SK-N-SH (cell line): Measurements from ENCODE around the gene TELO2. TPM values are rescaled to one million over a fixed set of nuclear protein-coding genes. Genes with fewer than 3 reads are reported as not detected.

Experiments
- CTCF ChIA-PET: fragments of 300-600, 350-600 bp; formaldehyde crosslinking; extraction: SDS; loops from one replicate; lab custom pipeline; 2021; lab: Yijun Ruan, JAX
- POLR2A ChIA-PET: fragments of 350-600 bp; sonication (Branson Sonifier 250); formaldehyde crosslinking; extraction: SDS; loops from one replicate; lab custom pipeline; 2020; ENCODE audit warnings: antibody characterized with exemption, inconsistent platforms; lab: Yijun Ruan, JAX
- DNase-seq: peaks from one replicate; pipeline ENCODE4 v3.0.0; 2012
- H2AFZ ChIP-seq: fragments of 200-600 bp; sonication (generic); 2 replicates; pipeline ENCODE4 v1.8.1; 2016; ENCODE audit warnings: antibody characterized with exemption, mild to moderate bottlenecking, low read depth
- H3F3A ChIP-seq: fragments of 200-600 bp; sonication (generic); replicated peaks from 2 replicates; pipeline ENCODE3; 2016; ENCODE audit warnings: antibody characterized with exemption, mild to moderate bottlenecking; ENCODE audit not compliant: insufficient read depth
- H3K27ac ChIP-seq, 2 experiments: fragments of 200-500 bp in 1 of 2; fragments of 200-600 bp in 1 of 2; sonication (Bioruptor generic) in 1 of 2; sonication (generic), shearing (Covaris generic) in 1 of 2; 2 replicates each; pipeline versions ENCODE4 v1.5.1 to v1.6.1; 2014 to 2016; ENCODE audit warnings: low read depth in 2 of 2, inconsistent platforms in 1 of 2, low read length in 1 of 2, mild to moderate bottlenecking in 1 of 2, mixed read lengths in 1 of 2
- H3K27me3 ChIP-seq: fragments of 200-600 bp; sonication (generic), shearing (Covaris generic); 2 replicates; pipeline ENCODE4 v1.6.1; 2016; ENCODE audit warnings: mixed run types; ENCODE audit not compliant: insufficient read depth
- H3K36me3 ChIP-seq, 2 experiments: fragments of 200-500 bp in 1 of 2; fragments of 200-600 bp in 1 of 2; sonication (Bioruptor generic) in 1 of 2; sonication (generic) in 1 of 2; replicated peaks in 1 of 2; 2 replicates each; pipeline versions ENCODE3 to v1.5.1; 2014 to 2016; ENCODE audit warnings: low read length in 1 of 2, mild to moderate bottlenecking in 1 of 2; ENCODE audit not compliant: insufficient read depth in 2 of 2, control insufficient read depth in 1 of 2
- H3K4me1 ChIP-seq, 2 experiments: fragments of 200-500 bp in 1 of 2; fragments of 200-600 bp in 1 of 2; sonication (Bioruptor generic) in 1 of 2; sonication (generic), shearing (Covaris generic) in 1 of 2; 2 replicates each; pipeline versions ENCODE4 v1.5.1 to v1.6.1; 2014 to 2016; ENCODE audit warnings: low read depth in 1 of 2, low read length in 1 of 2, mixed run types in 1 of 2; ENCODE audit not compliant: insufficient read depth in 2 of 2, control insufficient read depth in 1 of 2
- H3K4me2 ChIP-seq: fragments of 200-600 bp; sonication (generic), shearing (Covaris generic); 2 replicates; pipeline ENCODE4 v1.6.1; 2017; ENCODE audit warnings: mixed run types
- H3K4me3 ChIP-seq, 2 experiments: fragments of 200-500 bp in 1 of 2; fragments of 200-600 bp in 1 of 2; sonication (Bioruptor generic) in 1 of 2; sonication (generic), shearing (Covaris generic) in 1 of 2; 2 replicates each; pipeline versions ENCODE4 v1.5.1 to v1.8.1; 2014 to 2016; ENCODE audit warnings: low read depth in 2 of 2, inconsistent platforms in 1 of 2, low read length in 1 of 2, mild to moderate bottlenecking in 1 of 2, mixed read lengths in 1 of 2, moderate library complexity in 1 of 2
- H3K79me2 ChIP-seq: fragments of 200-600 bp; sonication (generic); 2 replicates; pipeline ENCODE4 v1.8.1; 2017; ENCODE audit warnings: mild to moderate bottlenecking; ENCODE audit not compliant: insufficient read depth
- H3K9ac ChIP-seq: fragments of 200-600 bp; sonication (generic); 2 replicates; pipeline ENCODE4 v1.6.1; 2017; ENCODE audit warnings: mixed run types
- H3K9me2 ChIP-seq: fragments of 200-600 bp; sonication (generic); 2 replicates; pipeline ENCODE4 v1.6.1; 2017; ENCODE audit warnings: mixed run types
- H3K9me3 ChIP-seq: fragments of 200-600 bp; sonication (generic); 2 replicates; pipeline ENCODE4 v1.6.1; 2017; ENCODE audit warnings: mixed run types, mild to moderate bottlenecking, moderate library complexity
- H4K20me1 ChIP-seq: fragments of 200-600 bp; sonication (generic); 2 replicates; pipeline ENCODE4 v1.6.1; 2017; ENCODE audit warnings: mild to moderate bottlenecking, mixed run types; ENCODE audit not compliant: insufficient read depth
- CTCF ChIP-seq: fragments of 200-600 bp; sonication (generic); IDR thresholded peaks from 2 replicates; pipeline ENCODE4 v1.6.1; 2017; ENCODE audit warnings: antibody characterized with exemption, mild to moderate bottlenecking, moderate library complexity
- ELF1 ChIP-seq: IDR thresholded peaks from 2 replicates; pipeline ENCODE4 v1.4.0; 2012
- EZH2phosphoT487 ChIP-seq: fragments of 200-600 bp; sonication (generic); IDR thresholded peaks from 2 replicates; pipeline ENCODE4 v1.6.1; 2017; ENCODE audit warnings: low read depth, mixed run types, mild to moderate bottlenecking, antibody characterized with exemption, moderate library complexity, borderline replicate concordance
- FOSL2 ChIP-seq: IDR thresholded peaks from 2 replicates; pipeline ENCODE4 v1.4.0; 2012; ENCODE audit warnings: low read depth, mild to moderate bottlenecking, moderate library complexity, borderline replicate concordance
- GABPA ChIP-seq: IDR thresholded peaks from 2 replicates; pipeline ENCODE4 v1.4.0; 2012; ENCODE audit warnings: low read depth, mild to moderate bottlenecking
- MEF2A ChIP-seq: IDR thresholded peaks from 2 replicates; pipeline ENCODE4 v1.4.0; 2012; ENCODE audit warnings: low read depth, borderline replicate concordance
- NFIC ChIP-seq: IDR thresholded peaks from 2 replicates; pipeline ENCODE4 v1.4.0; 2012; ENCODE audit warnings: borderline replicate concordance
- NRF1 ChIP-seq: IDR thresholded peaks from 2 replicates; pipeline ENCODE4 v1.6.1; 2012; ENCODE audit warnings: low read depth, mild to moderate bottlenecking, low read length
- PBX3 ChIP-seq: IDR thresholded peaks from 2 replicates; pipeline ENCODE4; 2012
- POLR2AphosphoS5 ChIP-seq: IDR thresholded peaks from 2 replicates; pipeline ENCODE4 v1.6.1; 2012; ENCODE audit warnings: low read depth, low read length
- RAD21 ChIP-seq: IDR thresholded peaks from 2 replicates; pipeline ENCODE4 v1.6.1; 2012; ENCODE audit warnings: mild to moderate bottlenecking, low read length
- RCOR1 ChIP-seq: fragments of 150-350 bp; IDR thresholded peaks from 2 replicates; pipeline ENCODE4 v1.6.1; 2017; ENCODE audit warnings: antibody characterized with exemption, low read length
- TAF1 ChIP-seq: IDR thresholded peaks from 2 replicates; pipeline ENCODE4 v1.6.1; 2012; ENCODE audit warnings: low read depth, mild to moderate bottlenecking, low read length, moderate library complexity, borderline replicate concordance
- TEAD4 ChIP-seq: IDR thresholded peaks from 2 replicates; pipeline ENCODE4 v1.4.0; 2012; ENCODE audit warnings: mild to moderate bottlenecking, borderline replicate concordance; ENCODE audit not compliant: insufficient read depth
- USF2 ChIP-seq: fragments of 150-350 bp; IDR thresholded peaks from 2 replicates; pipeline ENCODE4 v1.6.1; 2017; ENCODE audit warnings: antibody characterized with exemption, low read length, low read depth, borderline replicate concordance
- YY1 ChIP-seq: IDR thresholded peaks from 2 replicates; pipeline ENCODE4 v1.4.0; 2012; ENCODE audit warnings: low read depth, mild to moderate bottlenecking
- WGBS: methylation state at CpG from one replicate; pipeline ENCODE4 v1.1.6; 2017; ENCODE audit warnings: low lambda C conversion rate; 5-methylcytosine and 5-hydroxymethylcytosine counted together
- polyA plus RNA-seq, 3 experiments: library from polyadenylated mRNA; depleted of rRNA; stranded (reverse); fragments of >200 nt; gene quantifications; 2 replicates each; pipeline ENCODE4 v1.2.3, GENCODE V29; 2012
- TF ChIP-seq, protein P1 (sequence below): IDR thresholded peaks from 2 replicates; pipeline ENCODE4 v1.6.1; 2012; ENCODE audit warnings: mild to moderate bottlenecking, low read depth, low read length, moderate library complexity
- TF ChIP-seq, protein P2 (sequence below): IDR thresholded peaks from 2 replicates; pipeline ENCODE4 v1.4.0; 2012; ENCODE audit warnings: low read depth, borderline replicate concordance
- TF ChIP-seq, protein P3 (sequence below): fragments of 150-350 bp; IDR thresholded peaks from 2 replicates; pipeline ENCODE4 v1.6.1; 2016; ENCODE audit warnings: mild to moderate bottlenecking, low read depth, low read length

The TELO2 gene
- polyA plus RNA-seq, 1 of the 3 experiments (the other 2 are of a cell fraction), result 24.2 TPM

DNA sequence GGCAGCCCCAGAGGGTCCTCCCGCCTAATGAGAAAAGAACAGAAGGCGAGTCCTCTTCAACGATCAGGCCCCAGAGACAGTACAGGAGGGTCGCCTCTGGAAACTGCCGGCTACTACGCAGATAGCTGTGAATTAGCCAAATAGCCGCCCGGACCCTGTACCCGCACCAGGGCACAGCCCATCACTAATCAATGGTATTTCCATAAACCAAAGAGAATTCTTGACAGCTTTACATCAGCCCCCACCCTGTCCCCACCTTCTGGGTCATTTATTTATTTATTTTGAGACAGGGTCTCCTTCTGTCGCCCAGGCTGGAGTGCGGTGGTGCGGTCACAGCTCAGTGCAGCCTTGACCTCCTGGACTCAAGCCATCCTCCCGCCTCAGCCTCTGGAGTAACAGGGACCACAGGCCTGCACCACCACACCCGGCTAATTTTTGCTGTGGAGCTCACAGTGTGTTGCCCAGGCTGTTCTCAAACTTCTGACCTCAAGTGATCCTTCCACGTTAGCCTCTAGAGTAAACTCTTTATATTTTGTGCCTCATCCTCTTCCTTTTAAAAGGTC lies 17.5 kb upstream of the TELO2 start (continued):
- TF ChIP-seq, protein P1, sequence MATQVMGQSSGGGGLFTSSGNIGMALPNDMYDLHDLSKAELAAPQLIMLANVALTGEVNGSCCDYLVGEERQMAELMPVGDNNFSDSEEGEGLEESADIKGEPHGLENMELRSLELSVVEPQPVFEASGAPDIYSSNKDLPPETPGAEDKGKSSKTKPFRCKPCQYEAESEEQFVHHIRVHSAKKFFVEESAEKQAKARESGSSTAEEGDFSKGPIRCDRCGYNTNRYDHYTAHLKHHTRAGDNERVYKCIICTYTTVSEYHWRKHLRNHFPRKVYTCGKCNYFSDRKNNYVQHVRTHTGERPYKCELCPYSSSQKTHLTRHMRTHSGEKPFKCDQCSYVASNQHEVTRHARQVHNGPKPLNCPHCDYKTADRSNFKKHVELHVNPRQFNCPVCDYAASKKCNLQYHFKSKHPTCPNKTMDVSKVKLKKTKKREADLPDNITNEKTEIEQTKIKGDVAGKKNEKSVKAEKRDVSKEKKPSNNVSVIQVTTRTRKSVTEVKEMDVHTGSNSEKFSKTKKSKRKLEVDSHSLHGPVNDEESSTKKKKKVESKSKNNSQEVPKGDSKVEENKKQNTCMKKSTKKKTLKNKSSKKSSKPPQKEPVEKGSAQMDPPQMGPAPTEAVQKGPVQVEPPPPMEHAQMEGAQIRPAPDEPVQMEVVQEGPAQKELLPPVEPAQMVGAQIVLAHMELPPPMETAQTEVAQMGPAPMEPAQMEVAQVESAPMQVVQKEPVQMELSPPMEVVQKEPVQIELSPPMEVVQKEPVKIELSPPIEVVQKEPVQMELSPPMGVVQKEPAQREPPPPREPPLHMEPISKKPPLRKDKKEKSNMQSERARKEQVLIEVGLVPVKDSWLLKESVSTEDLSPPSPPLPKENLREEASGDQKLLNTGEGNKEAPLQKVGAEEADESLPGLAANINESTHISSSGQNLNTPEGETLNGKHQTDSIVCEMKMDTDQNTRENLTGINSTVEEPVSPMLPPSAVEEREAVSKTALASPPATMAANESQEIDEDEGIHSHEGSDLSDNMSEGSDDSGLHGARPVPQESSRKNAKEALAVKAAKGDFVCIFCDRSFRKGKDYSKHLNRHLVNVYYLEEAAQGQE, result no peak
- no peak for TF ChIP-seq TAF1
- TF ChIP-seq CTCF, result no peak

DNA sequence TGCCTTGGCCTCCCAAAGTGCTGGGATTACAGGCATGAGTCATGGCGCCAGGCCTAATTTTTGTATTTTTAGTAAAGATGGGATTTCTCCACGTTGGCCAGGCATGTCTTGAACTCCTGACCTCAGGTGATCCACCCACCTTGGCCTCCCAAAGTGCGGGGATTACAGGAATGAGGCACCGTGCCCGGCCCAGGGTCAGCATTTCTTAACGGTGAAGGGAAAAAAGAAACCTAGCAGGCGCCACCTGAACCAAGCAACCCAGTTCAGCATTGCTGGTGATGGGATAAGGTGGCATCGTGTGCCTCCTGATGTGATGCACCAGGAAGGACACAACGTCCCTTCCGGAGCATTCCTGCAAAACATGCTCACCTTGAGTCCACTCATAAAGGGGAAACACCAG lies 16.1 kb upstream of the TELO2 start:
- Histone ChIP-seq H3F3A (peaks cover 2% of the 10 kb centered on the region), H2AFZ (no peak overlapping the region), H3K79me2 (peaks cover 33% of the 10 kb centered on the region), H4K20me1 (no peaks in the 10 kb centered on the region), H3K27me3 (no peaks in the 10 kb centered on the region), H3K4me2 (no peak overlapping the region), H3K4me1 (peaks cover 5 to 11% of the 10 kb centered on the region in 2 experiments; a peak in 2 of 4 replicates), H3K9ac (no peak overlapping the region), H3K27ac (no peak overlapping the region), H3K9me2 (no peaks in the 10 kb centered on the region), H3K9me3 (no peaks in the 10 kb centered on the region), H3K4me3 (no peak overlapping the region), H3K36me3 (no peaks in the 10 kb centered on the region)
- DNase-seq, result no peak
- 86% methylated on average over 10 of the region's 10 CpGs for WGBS
- CTCF ChIA-PET, result no interaction called here
- POLR2A ChIA-PET, result no interaction called here
- TF ChIP-seq YY1 (no peak), NRF1 (no peak), RCOR1 (no peak), TEAD4 (no peak), POLR2AphosphoS5 (no peak), USF2 (no peak), TAF1 (no peak), ELF1 (no peak), PBX3 (no peak), MEF2A (no peak), EZH2phosphoT487 (no peak), FOSL2 (no peak), GABPA (no peak), NFIC (no peak), RAD21 (no peak)
- TF ChIP-seq, protein P2, sequence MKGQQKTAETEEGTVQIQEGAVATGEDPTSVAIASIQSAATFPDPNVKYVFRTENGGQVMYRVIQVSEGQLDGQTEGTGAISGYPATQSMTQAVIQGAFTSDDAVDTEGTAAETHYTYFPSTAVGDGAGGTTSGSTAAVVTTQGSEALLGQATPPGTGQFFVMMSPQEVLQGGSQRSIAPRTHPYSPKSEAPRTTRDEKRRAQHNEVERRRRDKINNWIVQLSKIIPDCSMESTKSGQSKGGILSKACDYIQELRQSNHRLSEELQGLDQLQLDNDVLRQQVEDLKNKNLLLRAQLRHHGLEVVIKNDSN, result no peak
- TF ChIP-seq, protein P3, sequence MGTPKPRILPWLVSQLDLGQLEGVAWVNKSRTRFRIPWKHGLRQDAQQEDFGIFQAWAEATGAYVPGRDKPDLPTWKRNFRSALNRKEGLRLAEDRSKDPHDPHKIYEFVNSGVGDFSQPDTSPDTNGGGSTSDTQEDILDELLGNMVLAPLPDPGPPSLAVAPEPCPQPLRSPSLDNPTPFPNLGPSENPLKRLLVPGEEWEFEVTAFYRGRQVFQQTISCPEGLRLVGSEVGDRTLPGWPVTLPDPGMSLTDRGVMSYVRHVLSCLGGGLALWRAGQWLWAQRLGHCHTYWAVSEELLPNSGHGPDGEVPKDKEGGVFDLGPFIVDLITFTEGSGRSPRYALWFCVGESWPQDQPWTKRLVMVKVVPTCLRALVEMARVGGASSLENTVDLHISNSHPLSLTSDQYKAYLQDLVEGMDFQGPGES, result no peak
